Measurements from ENCODE around the gene SLC39A8.
"Not testable (repeated sequence)": the region's sequence is repeated elsewhere in the genome, so short reads cannot be mapped to it uniquely, and the experiment has no call there.

The SLC39A8 gene

DNA sequence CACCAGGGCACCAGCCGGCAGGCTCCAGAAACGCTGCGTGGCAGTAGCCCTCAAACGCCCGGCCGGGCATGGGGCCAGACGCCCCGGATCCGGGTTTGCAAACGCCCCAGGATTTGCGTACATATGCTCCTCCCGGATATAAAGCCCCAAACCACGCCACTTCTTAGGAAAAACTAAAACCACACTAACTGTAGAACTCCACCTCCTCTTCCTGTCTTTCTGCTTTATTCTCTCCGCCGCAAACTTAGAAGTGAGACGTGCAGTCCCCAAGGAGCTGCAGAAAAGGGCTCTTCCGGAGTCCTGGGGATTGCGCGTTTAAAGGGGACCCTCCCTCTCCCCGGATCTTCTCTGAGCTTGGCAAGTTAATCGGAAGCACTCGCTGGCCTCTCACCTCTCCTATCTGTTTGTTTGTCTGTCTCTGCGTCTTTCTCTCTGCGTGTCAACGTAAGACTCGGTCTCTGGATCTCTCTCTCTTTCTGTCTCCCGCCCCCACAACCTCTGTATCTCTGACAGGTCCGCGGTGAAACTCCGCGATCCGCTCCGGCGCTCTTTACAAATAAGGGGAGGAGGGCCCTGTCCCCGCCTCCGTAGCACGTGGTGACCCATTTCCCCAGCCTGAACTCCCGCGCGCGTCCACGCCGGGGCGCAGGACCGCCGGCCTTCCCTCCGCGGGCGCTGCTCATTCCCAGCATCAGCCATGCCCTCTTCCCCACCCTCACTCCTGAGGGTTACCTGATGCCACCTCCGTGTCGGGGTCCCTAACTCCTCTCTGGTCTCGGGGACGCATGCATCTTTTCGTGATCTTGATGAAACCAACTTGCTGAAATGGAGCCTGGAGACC, at the start of gene SLC39A8:
SLC39A8 (minus strand) TSS at position 529 of the 841 bp plus-strand sequence. CDS start 820 bp downstream, outside the sequence.
- peak; percentile 80 to 83 for DNase-seq (ENCODE audit: low read depth in 2 of 2)

DNA sequence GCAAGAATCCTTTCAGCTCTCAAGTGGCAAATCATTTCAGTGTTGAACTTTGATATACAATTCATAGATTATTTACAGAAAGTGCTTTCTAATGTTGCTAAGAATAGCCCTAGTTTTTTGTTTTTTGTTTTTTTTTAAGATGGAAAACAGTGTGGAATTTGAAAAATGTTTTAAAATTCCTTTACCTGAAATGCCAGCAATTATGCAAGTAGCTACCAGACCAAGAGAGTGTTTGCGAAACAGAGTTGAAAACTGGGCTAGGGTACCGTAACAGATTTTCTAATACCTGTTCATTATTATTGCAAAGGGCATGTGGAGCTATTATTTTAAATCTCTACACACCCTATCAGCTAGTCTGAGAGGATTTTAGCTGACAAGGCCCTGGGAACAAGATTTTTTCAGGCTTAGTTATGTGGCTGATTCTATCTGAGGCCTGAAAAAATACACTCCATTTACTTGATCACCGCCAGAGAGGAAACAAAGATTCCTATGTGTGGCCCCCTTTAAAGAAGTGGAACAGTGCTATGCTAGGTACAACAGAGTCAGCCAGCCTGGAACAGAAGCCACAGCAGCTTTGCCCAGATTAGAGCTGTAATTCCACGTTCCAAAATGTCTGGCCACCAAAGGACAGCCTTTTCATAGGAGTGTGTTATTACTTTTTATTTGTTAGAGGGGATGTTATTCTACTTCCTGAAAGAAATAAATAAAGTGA, 46.9 kb upstream of the SLC39A8 start:
- no peak for DNase-seq (ENCODE audit: low read depth in 2 of 2)

DNA sequence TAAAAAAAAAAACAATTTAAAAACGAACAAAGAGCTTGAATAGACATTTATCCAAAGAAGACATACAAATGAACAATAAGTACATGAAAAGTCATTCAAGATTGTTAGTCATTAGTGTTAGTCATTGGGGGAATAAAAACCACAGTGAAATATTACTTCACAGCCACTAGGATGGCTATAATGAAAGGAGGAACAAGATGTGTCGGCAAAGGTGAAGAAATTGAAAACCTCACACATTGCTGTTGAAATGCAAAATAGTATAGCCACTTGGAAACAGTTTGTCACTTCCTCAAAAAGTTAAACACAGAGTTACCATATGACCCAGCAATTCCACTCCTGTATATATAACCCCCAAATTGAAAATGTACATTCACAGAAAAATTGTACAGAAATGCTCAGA, 45.2 kb upstream of the SLC39A8 start:
- no peak for DNase-seq (ENCODE audit: low read depth in 2 of 2)

DNA sequence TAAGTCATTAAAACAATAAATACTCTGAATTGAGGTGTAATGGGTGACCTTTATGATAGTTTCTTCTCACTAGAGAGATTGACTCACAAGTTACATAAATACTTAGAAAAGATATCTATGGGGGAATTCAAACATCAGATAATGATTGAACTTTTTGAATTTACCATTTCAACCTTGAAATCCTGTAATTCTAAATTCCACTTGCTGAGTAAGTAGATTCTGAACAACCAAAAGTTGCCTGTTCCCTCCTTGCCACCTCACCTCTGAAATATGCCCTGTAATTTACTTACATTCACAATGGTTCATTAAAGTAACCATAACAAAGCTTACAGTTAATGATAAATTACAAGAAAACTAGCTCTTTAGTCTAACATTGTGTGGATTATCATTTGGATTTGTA, 43.3 kb upstream of the SLC39A8 start:
- DNase-seq (ENCODE audit: low read depth in 2 of 2) = no peak

DNA sequence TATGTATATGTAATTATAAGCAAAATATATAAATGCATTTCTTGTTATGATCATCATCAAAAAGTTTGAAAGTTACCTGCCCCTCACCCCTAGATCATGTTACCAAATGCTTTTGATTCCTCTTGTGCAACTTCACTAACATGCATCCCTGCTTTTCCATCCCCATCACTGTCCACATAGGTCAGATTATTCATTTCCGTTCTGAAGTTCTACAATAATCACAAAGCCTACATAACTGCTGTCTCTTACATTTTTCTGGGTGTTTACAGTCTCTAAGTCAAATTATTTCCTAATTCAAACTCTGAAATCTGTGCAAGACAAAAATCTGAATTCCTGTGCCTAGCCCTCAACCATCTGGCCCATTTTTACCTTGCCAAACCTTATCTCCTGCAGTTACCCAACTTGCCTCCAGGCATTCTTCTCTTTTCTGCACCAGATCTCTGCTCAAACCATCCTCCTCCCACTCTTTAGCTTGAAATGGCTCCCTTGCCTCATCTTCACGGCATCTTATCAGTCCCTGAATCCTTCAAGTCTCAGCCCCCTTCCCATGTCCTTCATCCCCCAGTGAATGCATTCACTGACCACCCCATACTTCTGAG, 42.4 kb upstream of the SLC39A8 start:
- DNase-seq (ENCODE audit: low read depth in 2 of 2) = no peak

DNA sequence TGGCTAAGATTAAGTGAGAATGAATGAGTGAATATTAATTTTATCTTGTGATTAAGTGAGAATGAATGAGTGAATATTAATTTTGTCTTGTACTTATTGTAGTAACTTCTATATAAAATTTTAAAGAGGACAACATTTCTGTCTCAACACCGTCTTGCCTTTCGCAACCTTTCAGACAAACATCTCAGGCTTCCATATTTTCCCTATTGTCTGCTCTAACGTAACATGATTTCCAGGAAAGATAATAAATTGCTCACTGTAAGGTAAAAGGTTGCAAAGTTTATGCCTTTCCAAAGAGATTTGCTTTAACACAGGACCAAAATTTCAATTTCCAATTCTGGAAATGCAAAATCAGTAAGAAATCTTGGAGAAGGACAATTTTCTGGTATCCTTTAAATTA, 41.7 kb upstream of the SLC39A8 start:
- DNase-seq (ENCODE audit: low read depth in 2 of 2) = no peak

DNA sequence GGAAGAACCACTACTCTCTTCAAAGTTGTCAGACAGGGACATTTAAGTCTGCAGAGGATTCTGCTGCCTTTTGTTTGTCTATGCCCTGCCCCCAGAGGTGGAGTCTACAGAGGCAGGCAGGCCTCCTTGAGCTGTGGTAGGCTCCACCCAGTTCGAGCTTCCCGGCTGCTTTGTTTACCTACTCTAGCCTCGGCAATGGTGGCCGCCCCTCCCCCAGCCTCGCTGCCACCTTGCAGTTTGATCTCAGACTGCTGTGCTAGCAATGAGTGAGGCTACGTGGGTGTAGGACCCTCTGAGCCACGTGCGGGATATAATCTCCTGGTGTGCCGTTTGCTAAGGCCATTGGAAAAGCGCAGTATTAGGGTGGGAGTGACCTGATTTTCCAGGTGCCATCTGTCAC, 35.0 kb upstream of the SLC39A8 start:
- not testable (repeated sequence) for DNase-seq (ENCODE audit: low read depth in 2 of 2)

DNA sequence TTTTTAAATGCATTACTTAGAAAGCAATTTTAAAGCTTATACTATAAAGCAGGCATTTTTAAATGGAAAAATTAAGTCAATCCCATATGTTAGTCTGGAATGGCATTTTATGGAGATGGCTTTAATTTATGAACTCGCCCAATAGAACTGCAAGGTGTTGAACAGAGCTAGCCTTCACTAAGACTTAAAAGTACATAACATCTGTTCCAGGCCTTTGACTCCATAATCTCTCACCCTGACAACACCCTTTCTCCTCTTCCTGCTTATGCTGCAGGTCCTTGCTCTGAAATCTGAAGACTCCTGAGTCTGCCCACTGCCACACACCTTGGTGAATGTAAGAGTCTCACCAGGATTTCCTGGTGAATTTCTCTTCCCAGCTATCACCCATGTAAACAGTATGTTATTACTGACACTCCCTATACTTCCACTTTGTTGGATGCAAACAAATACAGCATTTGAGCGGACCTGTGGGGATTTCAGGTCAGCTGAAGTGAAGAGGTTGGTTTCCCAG, 17.7 kb upstream of the SLC39A8 start:
- no peak for DNase-seq (ENCODE audit: low read depth in 2 of 2)

DNA sequence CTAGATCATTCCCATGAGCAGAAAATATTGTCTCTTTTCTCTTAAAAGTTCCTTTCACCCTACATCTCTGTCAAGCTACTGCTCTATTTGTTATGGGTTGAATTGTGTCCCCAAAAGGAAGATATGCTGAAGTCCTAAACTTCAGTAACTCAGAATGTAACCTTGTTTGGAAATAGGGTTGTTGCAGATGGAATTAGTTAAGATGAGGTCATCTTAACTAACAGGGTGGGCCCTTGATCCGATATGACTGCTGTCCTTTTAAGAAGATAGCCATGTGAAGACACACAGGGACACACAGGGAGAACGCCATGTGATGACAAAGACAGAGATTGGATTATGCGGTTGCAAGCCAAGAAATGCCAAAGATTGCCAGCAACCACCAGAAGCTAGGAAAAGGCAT, 12.8 kb upstream of the SLC39A8 start:
- DNase-seq (ENCODE audit: low read depth in 2 of 2) = no peak

DNA sequence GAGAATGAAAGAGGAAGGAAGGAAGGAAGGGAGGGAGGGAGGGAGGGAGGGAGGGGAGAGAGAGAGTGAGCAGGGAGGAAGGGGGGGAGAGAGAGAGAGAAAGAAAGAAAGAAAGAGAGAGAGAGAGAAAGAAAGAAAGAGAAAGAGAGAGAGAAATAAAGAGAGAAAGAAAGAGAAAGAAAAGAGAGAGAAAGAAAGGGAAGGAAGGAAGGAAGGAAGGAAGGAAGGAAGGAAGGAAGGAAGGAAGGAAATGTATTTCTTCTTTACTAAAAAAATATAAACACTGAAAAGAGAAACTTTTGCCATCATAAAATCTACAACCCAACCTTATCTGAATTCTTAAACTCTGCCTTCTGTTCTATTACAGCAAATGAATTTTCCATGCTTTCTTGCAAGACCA, 12.4 kb upstream of the SLC39A8 start:
- DNase-seq (ENCODE audit: low read depth in 2 of 2) = not testable (repeated sequence)

DNA sequence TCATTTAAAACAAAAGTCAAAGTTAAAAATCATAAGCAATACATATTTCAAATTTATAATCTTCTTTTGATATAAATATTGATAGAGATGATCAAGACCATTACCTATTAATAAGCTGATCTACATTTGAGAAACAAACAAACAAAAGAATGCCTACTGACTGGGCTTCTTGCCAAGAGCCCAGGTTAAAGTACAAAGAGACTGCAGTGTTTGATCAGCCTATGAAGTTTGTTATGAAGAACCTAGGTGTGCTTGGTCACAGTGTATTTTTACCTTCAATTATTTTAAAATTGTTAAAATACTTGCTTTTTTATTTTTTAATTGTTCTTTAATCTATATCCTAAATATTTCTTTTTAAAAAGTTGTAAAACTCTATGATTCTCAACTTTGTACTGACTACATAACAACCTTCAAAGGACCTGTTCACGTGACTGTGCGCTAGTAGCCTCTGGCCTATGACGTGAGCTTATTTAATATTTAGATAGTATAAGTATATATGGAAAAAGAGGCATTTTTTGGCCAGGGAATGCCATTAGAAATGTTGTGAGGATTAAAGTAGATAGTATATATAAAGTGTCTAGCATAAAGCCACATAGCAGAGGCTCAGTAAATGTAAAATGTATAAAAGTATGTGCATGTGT, 11.4 kb upstream of the SLC39A8 start:
- no peak for DNase-seq (ENCODE audit: low read depth in 2 of 2)

DNA sequence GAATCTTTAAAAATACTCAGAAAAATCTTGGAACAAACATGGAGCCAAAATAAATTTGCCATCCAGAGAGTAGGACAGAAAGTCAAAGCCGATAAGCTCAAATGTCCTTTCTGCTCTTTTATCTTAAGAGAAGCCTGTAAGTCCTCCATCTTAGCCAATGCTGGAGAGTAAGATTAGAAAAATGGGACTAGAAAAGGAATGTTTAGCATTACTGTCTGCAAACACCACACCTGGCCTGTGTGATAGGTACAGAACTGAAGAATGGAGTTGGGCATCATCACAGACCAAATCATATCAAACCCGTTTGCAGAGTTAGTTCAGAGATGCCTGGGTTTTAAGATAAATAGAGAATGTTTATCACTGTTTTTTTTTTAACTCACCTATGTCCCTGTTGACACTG, 10.5 kb upstream of the SLC39A8 start:
- no peak for DNase-seq (ENCODE audit: low read depth in 2 of 2)

DNA sequence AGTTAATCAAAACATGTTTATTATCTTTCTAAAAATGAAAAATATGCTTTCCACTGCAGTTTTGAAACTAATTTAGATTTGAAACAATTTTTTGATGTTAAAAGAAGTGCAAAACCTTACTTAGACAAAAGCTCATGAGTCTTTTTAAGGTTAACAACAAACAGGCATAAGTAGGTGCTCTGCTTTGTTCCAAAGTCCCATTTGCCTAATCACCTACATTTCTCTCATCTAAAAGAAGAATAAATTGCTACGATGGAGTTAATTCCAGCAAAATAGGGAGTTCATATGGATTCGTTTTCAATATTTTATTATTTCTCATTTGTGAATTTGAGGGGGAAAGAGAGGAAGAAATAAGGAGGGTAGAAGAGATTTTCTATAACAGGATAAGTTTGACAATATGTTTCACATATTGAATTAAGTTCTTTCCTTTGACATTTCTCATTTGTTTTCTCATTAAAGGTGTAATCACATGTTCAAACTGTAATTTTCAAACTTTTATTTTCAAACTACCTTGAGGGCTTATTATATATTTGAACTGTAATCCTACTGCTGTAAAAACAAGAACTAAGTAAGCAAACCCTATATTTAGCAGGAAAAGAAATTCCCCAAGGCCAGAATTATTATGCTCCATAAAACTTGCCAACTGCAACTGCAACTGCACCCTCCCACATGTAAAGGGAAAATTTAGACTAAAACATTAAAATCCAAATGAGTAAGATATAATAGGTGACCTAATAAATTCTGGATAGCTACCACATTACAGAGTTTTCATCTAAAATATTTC, 9.6 kb upstream of the SLC39A8 start:
- DNase-seq (ENCODE audit: low read depth in 2 of 2) = no peak

DNA sequence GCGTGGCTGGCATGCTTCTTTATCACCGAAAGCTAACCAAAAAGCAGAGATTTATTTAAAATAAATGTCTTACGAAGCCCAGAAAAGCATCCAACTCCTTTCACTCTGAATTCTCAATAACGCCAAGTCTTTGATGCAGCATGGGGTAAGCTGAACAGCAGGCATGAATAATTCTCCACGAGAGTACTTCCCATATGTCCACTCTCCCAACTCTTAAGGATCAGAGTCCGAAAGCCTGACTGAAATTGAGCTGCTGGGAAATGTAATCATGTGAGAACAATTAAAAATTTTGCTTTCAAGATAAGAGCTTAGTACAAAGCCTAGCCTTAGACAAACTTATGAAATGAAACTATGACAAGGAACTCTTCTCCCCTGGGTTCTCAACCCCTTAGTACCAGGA, 7.5 kb upstream of the SLC39A8 start:
- DNase-seq (ENCODE audit: low read depth in 2 of 2) = no peak

DNA sequence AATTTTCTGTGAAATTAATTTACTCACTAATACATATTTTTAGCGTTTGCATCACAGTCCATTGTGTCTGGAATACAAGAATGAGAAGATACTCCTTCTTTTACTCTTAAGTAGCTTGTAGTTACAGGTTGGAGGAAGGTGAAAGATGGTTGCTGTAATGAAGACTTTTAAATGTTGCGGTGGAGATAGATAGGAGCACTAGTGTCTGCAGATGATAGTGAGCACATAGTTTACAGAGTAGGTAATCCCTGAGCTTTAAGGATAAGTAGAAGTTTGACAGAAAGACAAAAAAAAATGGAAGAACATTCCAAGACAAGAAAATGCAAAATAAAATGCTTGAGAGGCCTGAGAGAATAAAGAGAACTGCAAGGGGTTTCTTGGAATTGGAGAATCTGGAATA, 5.4 kb upstream of the SLC39A8 start:
- no peak for DNase-seq (ENCODE audit: low read depth in 2 of 2)

DNA sequence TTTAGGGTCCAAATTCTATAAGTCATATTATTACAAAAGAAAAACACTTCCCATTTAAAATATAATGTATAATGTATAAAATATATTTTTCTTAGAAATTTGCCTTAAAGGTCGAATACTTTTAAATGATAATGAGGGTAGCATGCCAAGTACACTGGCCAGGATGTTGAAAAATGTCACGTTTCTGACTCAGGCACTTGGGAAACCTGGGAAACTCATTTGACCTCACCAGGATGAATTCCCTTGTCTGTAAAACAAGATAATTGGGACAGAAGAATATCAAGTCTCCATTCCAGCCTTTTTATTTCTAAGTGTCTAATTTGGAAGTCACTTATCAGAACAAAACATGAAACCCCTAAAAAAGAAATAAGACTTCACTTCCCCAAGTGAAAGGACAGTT, 3.4 kb upstream of the SLC39A8 start:
- no peak for DNase-seq (ENCODE audit: low read depth in 2 of 2)

DNA sequence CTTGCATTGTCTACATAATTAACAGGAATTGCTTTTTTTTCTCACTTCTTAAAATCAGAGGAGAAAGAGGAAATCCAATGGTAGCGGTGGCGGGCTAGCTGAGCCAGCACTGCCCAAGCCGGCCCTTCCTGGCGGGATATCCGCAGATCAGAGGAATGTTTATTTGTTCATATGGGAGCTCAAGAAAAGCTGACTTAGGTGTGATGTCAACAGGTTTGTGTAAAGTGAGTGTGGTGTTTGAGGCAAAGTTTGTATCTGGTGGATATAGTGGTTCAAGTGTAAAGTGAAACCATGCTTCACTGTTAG, 466 bp upstream of the SLC39A8 start:
- DNase-seq (ENCODE audit: low read depth in 2 of 2) = no peak

DNA sequence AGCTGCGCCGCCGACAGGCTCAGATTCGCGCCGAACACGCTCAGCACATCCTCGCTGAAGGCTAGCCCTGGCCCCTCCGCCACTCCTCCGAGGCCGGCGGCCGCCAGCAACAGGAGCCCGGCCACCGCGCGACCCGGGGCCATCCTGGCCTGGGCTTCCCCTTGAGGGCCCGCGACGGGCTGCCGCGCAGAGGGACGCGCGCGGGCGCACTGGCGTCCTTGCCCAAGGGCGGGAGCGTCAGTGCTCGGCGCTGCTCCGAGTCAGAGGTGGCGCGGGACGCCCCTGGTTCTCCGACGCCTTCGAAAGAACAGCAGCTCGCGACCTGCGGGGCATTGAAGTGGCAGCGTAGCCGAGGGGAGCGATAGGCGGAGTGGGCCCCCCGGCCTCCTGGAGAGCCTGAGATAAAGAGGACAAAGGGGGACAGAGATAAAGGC, 745 bp downstream of the SLC39A8 start:
- DNase-seq (ENCODE audit: low read depth in 2 of 2) = peak; percentile 53 to 65

DNA sequence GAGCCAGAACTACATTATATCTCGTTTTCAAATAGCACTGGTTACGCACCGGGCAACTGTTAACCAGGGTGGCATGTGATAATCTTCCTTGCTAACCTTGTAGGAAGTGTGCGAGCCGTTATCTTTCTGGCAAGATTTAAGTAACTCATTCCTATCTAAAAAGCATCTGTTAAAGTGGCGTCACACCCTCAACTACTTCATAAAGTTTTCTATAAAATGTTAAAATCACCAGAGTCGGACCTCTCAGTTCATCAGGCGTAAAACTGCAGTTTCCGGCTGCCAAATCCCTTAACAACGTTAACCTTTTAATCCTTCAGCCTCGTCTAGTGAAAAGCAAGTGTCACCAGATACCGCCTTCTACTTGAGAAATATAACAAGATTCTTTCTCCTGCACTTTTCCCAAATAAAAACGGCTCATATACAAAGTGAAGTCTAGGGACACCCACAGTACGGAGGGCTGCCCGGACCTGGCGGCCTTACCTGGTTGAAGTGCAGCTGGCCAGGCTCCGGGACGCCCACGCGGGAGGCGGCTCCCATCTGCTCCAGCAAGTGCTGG, 1.2 kb downstream of the SLC39A8 start:
- peak in 1 of 2 donors; percentile 62 for DNase-seq (ENCODE audit: low read depth in 2 of 2)

DNA sequence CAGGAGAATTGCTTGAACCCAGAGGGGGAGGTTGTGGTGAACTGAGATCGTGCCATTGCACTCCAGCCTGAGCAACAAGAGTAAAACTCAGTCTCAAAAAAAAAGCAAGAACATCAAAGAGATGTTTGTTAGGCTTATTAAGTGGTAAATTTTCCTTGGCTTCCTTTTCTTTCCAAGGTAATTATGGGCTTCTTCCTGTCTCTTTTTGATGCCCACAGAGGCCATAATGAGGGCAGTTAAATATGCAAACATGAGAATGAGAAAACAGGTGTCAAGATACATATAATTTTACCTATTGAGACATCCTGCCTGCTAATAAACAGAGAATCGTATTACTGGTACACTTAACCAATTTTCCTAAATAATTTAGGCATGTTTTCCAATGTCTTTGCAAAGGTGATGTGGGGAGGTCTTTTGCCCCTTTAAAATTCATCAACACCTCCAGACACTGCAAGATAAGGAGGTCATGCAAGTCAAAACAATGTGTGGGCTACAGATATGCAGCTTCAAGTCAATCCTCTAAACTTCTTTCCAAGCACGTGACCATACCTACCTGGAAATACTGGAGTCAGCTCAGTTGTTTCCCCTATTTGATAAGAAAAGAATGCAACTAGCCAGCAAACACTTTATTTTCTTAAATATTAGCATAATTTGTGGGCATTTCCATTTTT, 2.7 kb downstream of the SLC39A8 start:
- no peak for DNase-seq (ENCODE audit: low read depth in 2 of 2)

DNA sequence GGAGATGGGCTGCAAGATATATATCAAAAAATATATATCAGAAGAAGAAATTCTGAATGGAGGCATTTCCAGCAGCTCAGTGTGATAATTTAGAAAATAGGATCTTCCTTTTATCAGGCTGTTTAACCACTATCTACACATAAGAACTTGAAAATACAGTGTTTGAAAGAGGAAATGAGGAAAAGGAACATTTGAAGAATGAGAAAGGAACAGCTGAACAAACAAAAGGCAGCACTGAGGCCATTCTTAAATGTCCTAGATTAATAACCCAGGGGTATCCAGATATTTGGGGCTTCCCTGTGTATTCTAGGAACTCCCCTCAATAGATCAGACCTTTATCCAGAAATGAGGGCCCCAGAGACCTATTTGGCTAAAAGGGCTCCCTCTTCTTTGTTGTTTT, 4.1 kb downstream of the SLC39A8 start:
- no peak for DNase-seq (ENCODE audit: low read depth in 2 of 2)

Measured in stimulated activated CD8-positive, alpha-beta memory T cell treated with anti-CD3 and anti-CD28 coated beads, Interleukin-2, amount 100 ng/mL, for 48 hours (primary cell).